ENCODE measurements around the gene FBXL19.

FBXL19 gene

DNA sequence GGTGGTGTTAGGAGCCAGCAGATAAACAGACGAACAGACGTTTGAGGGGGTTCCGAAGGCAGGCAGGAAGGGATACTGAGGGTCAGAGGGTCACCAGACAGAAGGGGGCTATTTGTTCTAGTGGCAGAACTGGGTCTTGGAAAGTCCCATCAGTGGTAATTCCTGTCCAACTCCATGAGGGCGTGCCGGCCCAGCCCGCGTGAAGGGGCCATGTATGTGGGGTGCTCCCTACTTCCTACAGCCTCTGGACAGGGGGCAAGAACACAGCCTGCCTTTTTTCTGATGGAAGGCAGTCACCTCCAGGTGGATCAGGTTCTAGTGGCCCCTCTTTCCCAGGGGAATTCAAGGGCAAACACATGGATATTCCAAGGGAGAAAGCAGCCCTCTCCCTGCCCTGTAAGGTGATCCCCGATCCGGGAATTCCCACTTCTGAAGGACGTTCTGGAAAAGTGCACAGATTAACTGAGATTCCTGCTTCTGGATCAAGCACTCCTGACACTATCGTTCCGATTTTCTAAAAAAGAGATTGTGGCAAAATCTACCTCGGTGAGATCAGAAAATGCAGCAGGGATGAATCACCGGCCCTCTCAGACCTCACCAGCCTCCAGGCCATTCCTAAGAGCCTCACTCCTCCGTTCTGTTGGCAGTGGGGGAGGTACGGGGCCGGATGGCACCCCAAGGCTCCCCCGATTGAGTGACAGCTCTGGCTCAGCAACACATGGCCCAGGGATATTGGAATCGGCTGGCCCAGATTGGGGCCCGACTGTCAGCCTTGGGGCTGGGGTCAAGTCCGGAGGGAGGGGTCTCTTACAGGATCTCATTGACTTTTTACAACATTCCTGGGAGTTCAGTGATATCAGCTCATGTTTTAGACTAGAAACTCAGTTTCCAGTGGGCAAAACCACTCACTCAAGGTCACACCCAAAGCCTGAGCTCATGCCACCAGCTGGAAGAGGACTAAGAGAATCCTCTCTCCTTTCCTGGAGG, 74.6 kb downstream of the FBXL19 start:
- no peak for TF ChIP-seq GATA3 (IDR thresholded peaks at IDR 0.05; ENCODE audit: low read depth, low read length)
- TF ChIP-seq GATA2 (IDR thresholded peaks at IDR 0.05; ENCODE audit: low read depth, low read length) = no peak

Measured in SH-SY5Y (cell line).